SH-SY5Y (cell line): ENCODE results near the gene SLC24A3.

Experiments
- GATA2 ChIP-seq: IDR thresholded peaks from 2 replicates; pipeline ENCODE4 v1.6.1; 2011; ENCODE audit warnings: mild to moderate bottlenecking, low read depth, low read length
- GATA3 ChIP-seq: IDR thresholded peaks from 2 replicates; pipeline ENCODE4 v1.6.1; 2011; ENCODE audit warnings: low read depth, mild to moderate bottlenecking, low read length, moderate library complexity

The SLC24A3 gene

GRCh38 chr20:19566226-19566945 lies 353.9 kb downstream of the SLC24A3 start:
- TF ChIP-seq GATA3, result no peak
- no peak for TF ChIP-seq GATA2

- TF ChIP-seq GATA2 (no peak), GATA3 (no peak)
Observed at GRCh38 chr20:19568128-19568527, 355.7 kb downstream of the SLC24A3 start.

- no peak for TF ChIP-seq GATA3
- no peak for TF ChIP-seq GATA2
Observed at GRCh38 chr20:19571996-19572395, 359.6 kb downstream of the SLC24A3 start.

- no peak for TF ChIP-seq GATA3
- TF ChIP-seq GATA2, result no peak
Observed at GRCh38 chr20:19577692-19578091, 365.2 kb downstream of the SLC24A3 start.

- no peak for TF ChIP-seq GATA2
- TF ChIP-seq GATA3, result no peak
Observed at GRCh38 chr20:19582782-19583181, 370.3 kb downstream of the SLC24A3 start.

- no peak for TF ChIP-seq GATA2
- no peak for TF ChIP-seq GATA3
Observed at GRCh38 chr20:19583532-19584175, 371.2 kb downstream of the SLC24A3 start.

GRCh38 chr20:19588241-19588640 lies 375.8 kb downstream of the SLC24A3 start:
- TF ChIP-seq GATA3 (no peak), GATA2 (no peak)

GRCh38 chr20:19588732-19589131 lies 376.3 kb downstream of the SLC24A3 start:
- no peak for TF ChIP-seq GATA2
- TF ChIP-seq GATA3, result no peak

- no peak; the same call in 1 of the 2 replicates for TF ChIP-seq GATA2
- TF ChIP-seq GATA3, result no peak
Observed at GRCh38 chr20:19589787-19590362, 377.4 kb downstream of the SLC24A3 start.

GRCh38 chr20:19590382-19590781 lies 377.9 kb downstream of the SLC24A3 start:
- no peak for TF ChIP-seq GATA2
- no peak for TF ChIP-seq GATA3

GRCh38 chr20:19593762-19594161 lies 381.3 kb downstream of the SLC24A3 start:
- TF ChIP-seq GATA2, result no peak
- no peak for TF ChIP-seq GATA3

- TF ChIP-seq GATA2 (no peak), GATA3 (no peak)
Observed at GRCh38 chr20:19594896-19595295, 382.5 kb downstream of the SLC24A3 start.

- TF ChIP-seq GATA2 (no peak), GATA3 (no peak)
Observed at GRCh38 chr20:19598117-19598850, 385.8 kb downstream of the SLC24A3 start.

- no peak for TF ChIP-seq GATA3
- TF ChIP-seq GATA2, result no peak
Observed at GRCh38 chr20:19599200-19599599, 386.8 kb downstream of the SLC24A3 start.
